ENCODE data around the gene TEK. TPM values are rescaled to one million over a fixed set of nuclear protein-coding genes. Genes with fewer than 3 reads are reported as not detected.

TEK gene
- total RNA-seq, 1 experiment from 2014 or later: 0.07 TPM

DNA sequence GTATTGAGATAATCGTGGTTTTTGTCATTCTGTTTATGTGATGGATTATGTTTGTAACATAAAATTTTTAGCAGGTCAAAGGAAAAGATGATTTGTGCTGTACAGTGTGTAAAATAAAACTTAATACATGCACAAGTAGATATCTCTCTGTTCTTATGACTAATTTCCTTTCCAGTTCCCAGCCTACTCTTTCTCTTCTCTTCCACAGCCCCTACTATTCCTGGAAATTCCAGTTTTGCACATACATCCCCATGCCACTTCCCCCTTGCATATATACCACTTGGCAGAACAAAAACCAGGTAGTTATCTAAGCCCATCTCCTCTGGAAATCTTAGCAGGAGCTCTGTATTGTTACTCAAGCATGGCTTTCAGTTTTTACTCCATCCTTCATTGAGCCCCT lies 20.2 kb downstream of the TEK start:
- no TSS peak for BruUV-seq (replicated peaks)
- ChIA-PET CTCF (no interaction called here), POLR2A (ENCODE audit: unreplicated experiment) (no interaction called here)
- DNase-seq (peak; percentile 33), ATAC-seq (no peak)
- H3K4me3 ChIP-seq (ENCODE audit: low read length): no peak overlapping the region
- H3K4me2 ChIP-seq (ENCODE audit: low read length): no peak overlapping the region
- H3K36me3 ChIP-seq (ENCODE audit: low read depth, low read length): no peaks in the 10 kb centered on the region
- no peak overlapping the region for H2AFZ ChIP-seq (ENCODE audit: low read length)
- H3K9ac ChIP-seq (ENCODE audit: low read length): no peak overlapping the region
- peaks cover 29% of the 10 kb centered on the region for H3K4me1 ChIP-seq (ENCODE audit: insufficient read depth, low read length)
- TF ChIP-seq EZH2phosphoT487 (IDR thresholded peaks at IDR 0.05; ENCODE audit: borderline replicate concordance, low read length) (no peak), EZH2 (IDR thresholded peaks at IDR 0.05; ENCODE audit: low read length, unreplicated experiment) (no peak)
- TF ChIP-seq, protein P1, sequence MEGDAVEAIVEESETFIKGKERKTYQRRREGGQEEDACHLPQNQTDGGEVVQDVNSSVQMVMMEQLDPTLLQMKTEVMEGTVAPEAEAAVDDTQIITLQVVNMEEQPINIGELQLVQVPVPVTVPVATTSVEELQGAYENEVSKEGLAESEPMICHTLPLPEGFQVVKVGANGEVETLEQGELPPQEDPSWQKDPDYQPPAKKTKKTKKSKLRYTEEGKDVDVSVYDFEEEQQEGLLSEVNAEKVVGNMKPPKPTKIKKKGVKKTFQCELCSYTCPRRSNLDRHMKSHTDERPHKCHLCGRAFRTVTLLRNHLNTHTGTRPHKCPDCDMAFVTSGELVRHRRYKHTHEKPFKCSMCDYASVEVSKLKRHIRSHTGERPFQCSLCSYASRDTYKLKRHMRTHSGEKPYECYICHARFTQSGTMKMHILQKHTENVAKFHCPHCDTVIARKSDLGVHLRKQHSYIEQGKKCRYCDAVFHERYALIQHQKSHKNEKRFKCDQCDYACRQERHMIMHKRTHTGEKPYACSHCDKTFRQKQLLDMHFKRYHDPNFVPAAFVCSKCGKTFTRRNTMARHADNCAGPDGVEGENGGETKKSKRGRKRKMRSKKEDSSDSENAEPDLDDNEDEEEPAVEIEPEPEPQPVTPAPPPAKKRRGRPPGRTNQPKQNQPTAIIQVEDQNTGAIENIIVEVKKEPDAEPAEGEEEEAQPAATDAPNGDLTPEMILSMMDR (conservative IDR thresholded peaks at IDR 0.05; ENCODE audit: low read depth, low read length): no peak
- intact Hi-C loops (cut with micrococcal nuclease): loop anchor here (10.0 kb wide), 1 partner anchor 66 kb away; no protein-coding TSS in a partner anchor
- peaks cover 4% of the 10 kb centered on the region for H3F3A ChIP-seq (ENCODE audit: low read length, unreplicated experiment)
- H3K79me2 ChIP-seq (ENCODE audit: low read length): no peaks in the 10 kb centered on the region
- H3K9me3 ChIP-seq (ENCODE audit: low read length): no peaks in the 10 kb centered on the region
- H3K27me3 ChIP-seq (ENCODE audit: low read length): no peaks in the 10 kb centered on the region
- H4K20me1 ChIP-seq (ENCODE audit: low read length): no peaks in the 10 kb centered on the region
- H3K9me2 ChIP-seq (replicated peaks; ENCODE audit: low read length): no peaks in the 10 kb centered on the region
- H3K27ac ChIP-seq (ENCODE audit: low read length): no peak overlapping the region

DNA sequence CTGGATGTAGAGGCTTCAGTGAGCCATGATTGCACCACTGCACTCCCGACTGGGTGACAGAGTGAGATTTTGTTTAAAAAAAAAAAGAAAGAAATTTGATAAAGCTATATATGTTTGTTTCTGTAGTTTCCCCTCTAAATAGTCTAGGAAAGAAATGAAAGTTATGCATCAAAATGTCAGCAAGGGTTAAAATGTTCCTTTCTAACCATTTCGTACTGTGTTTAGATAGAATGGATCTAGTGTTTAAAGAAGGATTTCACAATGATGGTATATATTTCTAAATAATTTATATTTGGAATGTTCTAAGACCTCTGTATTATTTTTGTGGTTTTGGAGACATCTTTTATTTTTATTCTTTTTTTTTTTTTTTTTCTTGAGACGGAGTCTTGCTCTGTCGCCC lies 22.7 kb downstream of the TEK start:
- TF ChIP-seq EZH2 (IDR thresholded peaks at IDR 0.05; ENCODE audit: low read length, unreplicated experiment) (no peak), EZH2phosphoT487 (IDR thresholded peaks at IDR 0.05; ENCODE audit: borderline replicate concordance, low read length) (no peak)
- TF ChIP-seq, protein P1 (conservative IDR thresholded peaks at IDR 0.05; ENCODE audit: low read depth, low read length): no peak
- Histone ChIP-seq H3F3A (ENCODE audit: low read length, unreplicated experiment) (no peaks in the 10 kb centered on the region), H3K36me3 (ENCODE audit: low read depth, low read length) (no peaks in the 10 kb centered on the region), H3K27ac (ENCODE audit: low read length) (no peak overlapping the region), H3K9ac (ENCODE audit: low read length) (no peak overlapping the region), H4K20me1 (ENCODE audit: low read length) (no peaks in the 10 kb centered on the region), H3K4me3 (ENCODE audit: low read length) (no peak overlapping the region), H3K4me1 (ENCODE audit: insufficient read depth, low read length) (peaks cover 6% of the 10 kb centered on the region; the same call in 1 of the 2 replicates), H2AFZ (ENCODE audit: low read length) (no peak overlapping the region), H3K79me2 (ENCODE audit: low read length) (no peaks in the 10 kb centered on the region), H3K27me3 (ENCODE audit: low read length) (no peaks in the 10 kb centered on the region), H3K9me2 (replicated peaks; ENCODE audit: low read length) (no peaks in the 10 kb centered on the region), H3K9me3 (ENCODE audit: low read length) (no peaks in the 10 kb centered on the region), H3K4me2 (ENCODE audit: low read length) (no peak overlapping the region)
- ATAC-seq (no peak), DNase-seq (no peak)
- no TSS peak for BruUV-seq (replicated peaks)
- POLR2A ChIA-PET (ENCODE audit: unreplicated experiment): no interaction called here
- intact Hi-C loops (cut with micrococcal nuclease): no loop called here
- CTCF ChIA-PET: no interaction called here

DNA sequence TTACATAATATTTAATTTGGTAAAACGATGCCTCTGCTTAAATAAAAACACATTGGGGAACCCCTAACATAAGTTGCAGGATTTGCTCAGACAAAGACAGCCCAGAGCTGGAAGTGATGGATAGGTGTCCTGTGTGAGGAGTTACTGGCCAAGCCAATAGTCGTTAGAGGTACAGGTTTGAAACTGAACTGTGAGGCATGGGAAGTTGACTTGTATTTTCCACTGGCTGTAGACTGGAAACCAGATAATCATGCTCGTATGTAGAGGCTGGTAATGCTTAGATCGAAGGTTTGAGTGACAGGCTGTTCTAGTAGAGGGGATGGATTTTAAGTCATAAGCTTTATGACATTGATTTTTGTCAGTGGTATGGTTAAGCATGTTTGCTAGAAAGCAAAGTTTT lies 24.8 kb downstream of the TEK start:
- H3K9me3 ChIP-seq (ENCODE audit: low read length): no peaks in the 10 kb centered on the region
- no peaks in the 10 kb centered on the region for H3K27me3 ChIP-seq (ENCODE audit: low read length)
- no peak overlapping the region for H2AFZ ChIP-seq (ENCODE audit: low read length)
- no peak overlapping the region for H3K27ac ChIP-seq (ENCODE audit: low read length)
- ChIA-PET POLR2A (ENCODE audit: unreplicated experiment) (no interaction called here), CTCF (no interaction called here)
- DNase-seq (no peak), ATAC-seq (no peak)
- H3K4me2 ChIP-seq (ENCODE audit: low read length): no peak overlapping the region
- H3F3A ChIP-seq (ENCODE audit: low read length, unreplicated experiment): no peaks in the 10 kb centered on the region
- intact Hi-C loops (cut with micrococcal nuclease): no loop called here
- TF ChIP-seq EZH2phosphoT487 (IDR thresholded peaks at IDR 0.05; ENCODE audit: borderline replicate concordance, low read length) (no peak), EZH2 (IDR thresholded peaks at IDR 0.05; ENCODE audit: low read length, unreplicated experiment) (no peak)
- TF ChIP-seq, protein P1 (conservative IDR thresholded peaks at IDR 0.05; ENCODE audit: low read depth, low read length): no peak
- H3K9me2 ChIP-seq (replicated peaks; ENCODE audit: low read length): no peaks in the 10 kb centered on the region
- H3K4me1 ChIP-seq (ENCODE audit: insufficient read depth, low read length): peaks cover 6% of the 10 kb centered on the region; the same call in 1 of the 2 replicates
- H3K4me3 ChIP-seq (ENCODE audit: low read length): no peak overlapping the region
- no peaks in the 10 kb centered on the region for H3K36me3 ChIP-seq (ENCODE audit: low read depth, low read length)
- H4K20me1 ChIP-seq (ENCODE audit: low read length): no peaks in the 10 kb centered on the region
- no peaks in the 10 kb centered on the region for H3K79me2 ChIP-seq (ENCODE audit: low read length)
- H3K9ac ChIP-seq (ENCODE audit: low read length): no peak overlapping the region
- no TSS peak for BruUV-seq (replicated peaks)

Data from PC-3 (cell line).